GM23338 (cell line): ENCODE measurements around the gene PRKAR1B. TPM values are rescaled to one million over a fixed set of nuclear protein-coding genes. Genes with fewer than 3 reads are reported as not detected.

Source experiments
- ATAC-seq: fragments of 200-7000 bp; cut with Tn5 transposase; 3 replicates; pipeline ENCODE4 v1.9.1; 2020
- DNase-seq: peaks from one replicate; pipeline ENCODE4 v3.0.0-alpha.2; 2015; ENCODE audit warnings: low spot score
- H2AFZ ChIP-seq: fragments of 200-600 bp; sonication (generic); 2 replicates; pipeline ENCODE4 v1.8.0; 2016; ENCODE audit warnings: antibody characterized with exemption, mild to moderate bottlenecking, moderate library complexity
- H3F3A ChIP-seq: fragments of 200-600 bp; sonication (generic); replicated peaks from 2 replicates; pipeline ENCODE4 v1.8.0; 2017; ENCODE audit warnings: antibody characterized with exemption, mixed run types, low read depth
- H3K27ac ChIP-seq: fragments of 200-600 bp; sonication (generic); 2 replicates; pipeline ENCODE4 v1.6.1; 2016; ENCODE audit warnings: low read depth
- H3K27me3 ChIP-seq: fragments of 200-600 bp; sonication (generic); 2 replicates; pipeline ENCODE4 v1.8.0; 2016; ENCODE audit warnings: mild to moderate bottlenecking, mixed run types, moderate library complexity; ENCODE audit not compliant: insufficient read depth
- H3K36me3 ChIP-seq: fragments of 200-600 bp; sonication (generic); 2 replicates; pipeline ENCODE4 v1.8.0; 2016; ENCODE audit warnings: mild to moderate bottlenecking; ENCODE audit not compliant: insufficient read depth
- H3K4me1 ChIP-seq: fragments of 200-600 bp; sonication (generic); 2 replicates; pipeline ENCODE4 v1.8.0; 2016; ENCODE audit warnings: mild to moderate bottlenecking, moderate library complexity; ENCODE audit not compliant: insufficient read depth
- H3K4me2 ChIP-seq: fragments of 200-600 bp; sonication (generic); 2 replicates; pipeline ENCODE4 v1.7.1; 2017; ENCODE audit warnings: mixed run types
- H3K4me3 ChIP-seq: fragments of 200-600 bp; sonication (generic); 2 replicates; pipeline ENCODE4 v1.6.1; 2016; ENCODE audit warnings: mixed run types
- H3K79me2 ChIP-seq: fragments of 200-600 bp; sonication (generic); replicated peaks from 2 replicates; pipeline ENCODE4 v1.8.0; 2017; ENCODE audit warnings: mild to moderate bottlenecking; ENCODE audit not compliant: insufficient read depth
- H3K9me2 ChIP-seq: fragments of 200-600 bp; sonication (generic); 2 replicates; pipeline ENCODE4 v1.8.0; 2017; ENCODE audit not compliant: insufficient read depth
- H4K20me1 ChIP-seq: fragments of 200-600 bp; sonication (generic); replicated peaks from 2 replicates; pipeline ENCODE4 v1.8.0; 2017; ENCODE audit warnings: mild to moderate bottlenecking; ENCODE audit not compliant: insufficient read depth
- H3K27ac Mint-ChIP-seq: 2 replicates; pipeline ENCODE4 v1.8.0; 2020; ENCODE audit warnings: inconsistent platforms, mild to moderate bottlenecking, moderate library complexity, mixed read lengths
- H3K27me3 Mint-ChIP-seq: 3 replicates; pipeline ENCODE4 v1.8.0; 2022; ENCODE audit warnings: low read depth, mild to moderate bottlenecking, moderate library complexity, mixed read lengths, inconsistent platforms; ENCODE audit not compliant: insufficient read depth, poor library complexity
- H3K36me3 Mint-ChIP-seq: 3 replicates; pipeline ENCODE4 v1.8.0; 2021; ENCODE audit warnings: low read depth, mild to moderate bottlenecking, inconsistent platforms, moderate library complexity, mixed read lengths
- H3K4me1 Mint-ChIP-seq: 3 replicates; pipeline ENCODE4 v1.8.0; 2020; ENCODE audit warnings: mild to moderate bottlenecking, inconsistent platforms, mixed read lengths
- H3K4me3 Mint-ChIP-seq: 3 replicates; pipeline ENCODE4 v1.8.0; 2021; ENCODE audit warnings: moderate library complexity, mild to moderate bottlenecking, inconsistent platforms, mixed read lengths
- H3K9me3 Mint-ChIP-seq: 3 replicates; pipeline ENCODE4 v1.8.0; 2020; ENCODE audit warnings: moderate library complexity, mild to moderate bottlenecking, inconsistent platforms, mixed read lengths
- CTCF ChIP-seq, 2 experiments: fragments of 200-600 bp in 1 of 2; sonication (generic) in 1 of 2; conservative IDR thresholded peaks; 2 replicates each; pipeline versions ENCODE4 v1.5.1 to v1.6.1; 2016 to 2017; ENCODE audit warnings: antibody characterized with exemption in 2 of 2, low read depth in 2 of 2, mild to moderate bottlenecking in 2 of 2, moderate library complexity in 1 of 2
- EZH2 ChIP-seq: fragments of 200-600 bp; sonication (generic); IDR thresholded peaks from one replicate; pipeline ENCODE4 v1.8.0; 2017; ENCODE audit warnings: antibody characterized with exemption, mild to moderate bottlenecking, low read depth; ENCODE audit not compliant: unreplicated experiment
- EZH2phosphoT487 ChIP-seq: fragments of 200-600 bp; sonication (generic); IDR thresholded peaks from one replicate; pipeline ENCODE4 v1.8.1; 2018; ENCODE audit warnings: antibody characterized with exemption; ENCODE audit not compliant: unreplicated experiment
- JUNB ChIP-seq: IDR thresholded peaks from one replicate; pipeline ENCODE4 v1.6.1; 2016; ENCODE audit warnings: antibody characterized with exemption; ENCODE audit not compliant: unreplicated experiment
- NANOG ChIP-seq: IDR thresholded peaks from 2 replicates; pipeline ENCODE4 v1.6.1; 2016; ENCODE audit warnings: antibody characterized with exemption, borderline replicate concordance
- POLR2AphosphoS5 ChIP-seq: IDR thresholded peaks from 2 replicates; pipeline ENCODE4 v1.6.1; 2016; ENCODE audit warnings: antibody characterized with exemption, low read depth
- REST ChIP-seq: IDR thresholded peaks from one replicate; pipeline ENCODE4 v1.6.1; 2018; ENCODE audit warnings: antibody characterized with exemption; ENCODE audit not compliant: unreplicated experiment
- STAT1 ChIP-seq: IDR thresholded peaks from one replicate; pipeline ENCODE4 v1.6.1; 2016; ENCODE audit warnings: antibody characterized with exemption; ENCODE audit not compliant: unreplicated experiment
- polyA plus RNA-seq: library from polyadenylated mRNA; unstranded; fragments of >200 nt; fragmentation: Nextera tagmentation; extraction: Ambion mirVana; gene quantifications from 2 replicates; pipeline ENCODE4 v1.2.1, GENCODE V29; 2016
- total RNA-seq: library from RNA; depleted of rRNA; stranded (reverse); fragments of >200 nt; shearing (Covaris generic); gene quantifications from 2 replicates; pipeline ENCODE4 v1.2.3, GENCODE V29; 2014
- TF ChIP-seq, protein P1 (sequence below): fragments of 250-450 bp; sonication (Bioruptor Pico); IDR thresholded peaks from 2 replicates; pipeline ENCODE4 v1.5.0; 2020; ENCODE audit warnings: mild to moderate bottlenecking, moderate library complexity

Gene PRKAR1B
- total and polyA plus RNA-seq, 2 experiments from 2014 or later = 35.7 to 36.7 TPM

GRCh38 chr7:596071-596818, 130.8 kb downstream of the PRKAR1B start:
- H3F3A ChIP-seq = no peaks in the 10 kb centered on the region
- H3K79me2 ChIP-seq = no peaks in the 10 kb centered on the region
- H3K4me3 ChIP-seq = no peak overlapping the region
- no peaks in the 10 kb centered on the region for H3K4me1 ChIP-seq
- H3K4me1 Mint-ChIP-seq = no peaks in the 10 kb centered on the region
- ATAC-seq = no peak
- H3K9me2 ChIP-seq = no peaks in the 10 kb centered on the region
- H2AFZ ChIP-seq = no peak overlapping the region
- no peak overlapping the region for H3K27ac Mint-ChIP-seq
- H3K27me3 Mint-ChIP-seq = peaks cover 9% of the 10 kb centered on the region
- DNase-seq = no peak
- no peaks in the 10 kb centered on the region for H3K36me3 ChIP-seq
- H3K4me2 ChIP-seq = no peak overlapping the region
- H3K9me3 Mint-ChIP-seq = no peaks in the 10 kb centered on the region; the same call in 2 of the 3 replicates
- H3K4me3 Mint-ChIP-seq = no peak overlapping the region
- H3K27ac ChIP-seq = no peak overlapping the region
- TF ChIP-seq REST (no peak), POLR2AphosphoS5 (no peak), NANOG (no peak)
- H3K27me3 ChIP-seq = no peaks in the 10 kb centered on the region
- H3K36me3 Mint-ChIP-seq = peaks cover 13% of the 10 kb centered on the region
- no peaks in the 10 kb centered on the region for H4K20me1 ChIP-seq

- Histone ChIP-seq H3K36me3 (no peaks in the 10 kb centered on the region), H3K4me3 (no peak overlapping the region), H3K4me2 (no peak overlapping the region), H3F3A (no peaks in the 10 kb centered on the region), H3K27ac (no peak overlapping the region), H4K20me1 (no peaks in the 10 kb centered on the region), H3K79me2 (no peaks in the 10 kb centered on the region), H2AFZ (no peak overlapping the region), H3K27me3 (no peaks in the 10 kb centered on the region), H3K9me2 (no peaks in the 10 kb centered on the region), H3K4me1 (no peaks in the 10 kb centered on the region)
- Mint-ChIP-seq H3K4me1 (no peaks in the 10 kb centered on the region), H3K27me3 (peaks cover 9% of the 10 kb centered on the region), H3K9me3 (no peaks in the 10 kb centered on the region; the same call in 2 of the 3 replicates), H3K4me3 (no peak overlapping the region), H3K27ac (no peak overlapping the region), H3K36me3 (peaks cover 13% of the 10 kb centered on the region)
- ATAC-seq (no peak), DNase-seq (no peak)
- TF ChIP-seq EZH2phosphoT487 (no peak), CTCF (conservative IDR thresholded peaks at IDR 0.05; ENCODE audit: low read depth in 2 of 2) (no peak), NANOG (no peak), STAT1 (no peak), EZH2 (no peak), JUNB (no peak)
- TF ChIP-seq, protein P1, sequence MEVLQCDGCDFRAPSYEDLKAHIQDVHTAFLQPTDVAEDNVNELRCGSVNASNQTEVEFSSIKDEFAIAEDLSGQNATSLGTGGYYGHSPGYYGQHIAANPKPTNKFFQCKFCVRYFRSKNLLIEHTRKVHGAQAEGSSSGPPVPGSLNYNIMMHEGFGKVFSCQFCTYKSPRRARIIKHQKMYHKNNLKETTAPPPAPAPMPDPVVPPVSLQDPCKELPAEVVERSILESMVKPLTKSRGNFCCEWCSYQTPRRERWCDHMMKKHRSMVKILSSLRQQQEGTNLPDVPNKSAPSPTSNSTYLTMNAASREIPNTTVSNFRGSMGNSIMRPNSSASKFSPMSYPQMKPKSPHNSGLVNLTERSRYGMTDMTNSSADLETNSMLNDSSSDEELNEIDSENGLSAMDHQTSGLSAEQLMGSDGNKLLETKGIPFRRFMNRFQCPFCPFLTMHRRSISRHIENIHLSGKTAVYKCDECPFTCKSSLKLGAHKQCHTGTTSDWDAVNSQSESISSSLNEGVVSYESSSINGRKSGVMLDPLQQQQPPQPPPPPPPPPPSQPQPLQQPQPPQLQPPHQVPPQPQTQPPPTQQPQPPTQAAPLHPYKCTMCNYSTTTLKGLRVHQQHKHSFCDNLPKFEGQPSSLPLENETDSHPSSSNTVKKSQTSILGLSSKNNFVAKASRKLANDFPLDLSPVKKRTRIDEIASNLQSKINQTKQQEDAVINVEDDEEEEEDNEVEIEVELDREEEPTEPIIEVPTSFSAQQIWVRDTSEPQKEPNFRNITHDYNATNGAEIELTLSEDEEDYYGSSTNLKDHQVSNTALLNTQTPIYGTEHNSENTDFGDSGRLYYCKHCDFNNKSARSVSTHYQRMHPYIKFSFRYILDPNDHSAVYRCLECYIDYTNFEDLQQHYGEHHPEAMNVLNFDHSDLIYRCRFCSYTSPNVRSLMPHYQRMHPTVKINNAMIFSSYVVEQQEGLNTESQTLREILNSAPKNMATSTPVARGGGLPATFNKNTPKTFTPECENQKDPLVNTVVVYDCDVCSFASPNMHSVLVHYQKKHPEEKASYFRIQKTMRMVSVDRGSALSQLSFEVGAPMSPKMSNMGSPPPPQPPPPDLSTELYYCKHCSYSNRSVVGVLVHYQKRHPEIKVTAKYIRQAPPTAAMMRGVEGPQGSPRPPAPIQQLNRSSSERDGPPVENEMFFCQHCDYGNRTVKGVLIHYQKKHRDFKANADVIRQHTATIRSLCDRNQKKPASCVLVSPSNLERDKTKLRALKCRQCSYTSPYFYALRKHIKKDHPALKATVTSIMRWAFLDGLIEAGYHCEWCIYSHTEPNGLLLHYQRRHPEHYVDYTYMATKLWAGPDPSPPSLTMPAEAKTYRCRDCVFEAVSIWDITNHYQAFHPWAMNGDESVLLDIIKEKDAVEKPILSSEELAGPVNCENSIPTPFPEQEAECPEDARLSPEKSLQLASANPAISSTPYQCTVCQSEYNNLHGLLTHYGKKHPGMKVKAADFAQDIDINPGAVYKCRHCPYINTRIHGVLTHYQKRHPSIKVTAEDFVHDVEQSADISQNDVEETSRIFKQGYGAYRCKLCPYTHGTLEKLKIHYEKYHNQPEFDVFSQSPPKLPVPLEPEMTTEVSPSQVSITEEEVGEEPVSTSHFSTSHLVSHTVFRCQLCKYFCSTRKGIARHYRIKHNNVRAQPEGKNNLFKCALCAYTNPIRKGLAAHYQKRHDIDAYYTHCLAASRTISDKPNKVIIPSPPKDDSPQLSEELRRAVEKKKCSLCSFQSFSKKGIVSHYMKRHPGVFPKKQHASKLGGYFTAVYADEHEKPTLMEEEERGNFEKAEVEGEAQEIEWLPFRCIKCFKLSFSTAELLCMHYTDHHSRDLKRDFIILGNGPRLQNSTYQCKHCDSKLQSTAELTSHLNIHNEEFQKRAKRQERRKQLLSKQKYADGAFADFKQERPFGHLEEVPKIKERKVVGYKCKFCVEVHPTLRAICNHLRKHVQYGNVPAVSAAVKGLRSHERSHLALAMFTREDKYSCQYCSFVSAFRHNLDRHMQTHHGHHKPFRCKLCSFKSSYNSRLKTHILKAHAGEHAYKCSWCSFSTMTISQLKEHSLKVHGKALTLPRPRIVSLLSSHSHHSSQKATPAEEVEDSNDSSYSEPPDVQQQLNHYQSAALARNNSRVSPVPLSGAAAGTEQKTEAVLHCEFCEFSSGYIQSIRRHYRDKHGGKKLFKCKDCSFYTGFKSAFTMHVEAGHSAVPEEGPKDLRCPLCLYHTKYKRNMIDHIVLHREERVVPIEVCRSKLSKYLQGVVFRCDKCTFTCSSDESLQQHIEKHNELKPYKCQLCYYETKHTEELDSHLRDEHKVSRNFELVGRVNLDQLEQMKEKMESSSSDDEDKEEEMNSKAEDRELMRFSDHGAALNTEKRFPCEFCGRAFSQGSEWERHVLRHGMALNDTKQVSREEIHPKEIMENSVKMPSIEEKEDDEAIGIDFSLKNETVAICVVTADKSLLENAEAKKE = no peak
Measured at GRCh38 chr7:595621-596010, 131.5 kb downstream of the PRKAR1B start.
